Neural crest cell (in vitro differentiated cells): ENCODE measurements around the gene RTL1. TPM values are rescaled to one million over a fixed set of nuclear protein-coding genes. Genes with fewer than 3 reads are reported as not detected.

Experiments
- DNase-seq: peaks from one replicate; pipeline ENCODE4 v3.0.0; 2021; ENCODE audit warnings: low read depth, mixed read lengths, low spot score
- H3K27ac Mint-ChIP-seq: one replicate; pipeline ENCODE4 v1.8.0; 2021; ENCODE audit warnings: mild to moderate bottlenecking, mixed read lengths; ENCODE audit not compliant: unreplicated experiment
- H3K27me3 Mint-ChIP-seq: 2 replicates; pipeline ENCODE4 v1.8.0; 2021; ENCODE audit warnings: low read depth, mild to moderate bottlenecking, mixed read lengths
- H3K36me3 Mint-ChIP-seq: 2 replicates; pipeline ENCODE4 v1.8.0; 2021; ENCODE audit warnings: low read depth, mild to moderate bottlenecking, mixed read lengths
- H3K4me1 Mint-ChIP-seq: 2 replicates; pipeline ENCODE4 v1.8.0; 2021; ENCODE audit warnings: mixed read lengths
- H3K4me3 Mint-ChIP-seq: one replicate; pipeline ENCODE4 v1.8.0; 2021; ENCODE audit warnings: mild to moderate bottlenecking, mixed read lengths
- H3K9me3 Mint-ChIP-seq: 2 replicates; pipeline ENCODE4 v1.8.0; 2021; ENCODE audit warnings: mixed read lengths
- total RNA-seq: library from RNA; stranded (reverse); gene quantifications from 2 replicates; pipeline ENCODE4 v1.2.1, GENCODE V29; 2021
- TF ChIP-seq, protein P1 (sequence below): fragments of 200-600 bp; sonication (generic); conservative IDR thresholded peaks from 2 replicates; pipeline ENCODE4 v1.5.0; 2021; ENCODE audit warnings: antibody characterized with exemption, mild to moderate bottlenecking

Gene RTL1
- total RNA-seq, 1 donor from 2014 or later: 0.09 TPM

- H3K4me3 Mint-ChIP-seq: no peak overlapping the region
Measured at GRCh38 chr14:100851946-100852620, 51.4 kb downstream of the RTL1 start.

GRCh38 chr14:100851586-100851916, 52.0 kb downstream of the RTL1 start:
- no peaks in the 10 kb centered on the region for H3K9me3 Mint-ChIP-seq
- no peak overlapping the region for H3K4me3 Mint-ChIP-seq
- peaks cover 16% of the 10 kb centered on the region for H3K4me1 Mint-ChIP-seq
- H3K27ac Mint-ChIP-seq: no peak overlapping the region
- H3K27me3 Mint-ChIP-seq: no peaks in the 10 kb centered on the region
- no peaks in the 10 kb centered on the region for H3K36me3 Mint-ChIP-seq
- no peak for DNase-seq
- TF ChIP-seq, protein P1, sequence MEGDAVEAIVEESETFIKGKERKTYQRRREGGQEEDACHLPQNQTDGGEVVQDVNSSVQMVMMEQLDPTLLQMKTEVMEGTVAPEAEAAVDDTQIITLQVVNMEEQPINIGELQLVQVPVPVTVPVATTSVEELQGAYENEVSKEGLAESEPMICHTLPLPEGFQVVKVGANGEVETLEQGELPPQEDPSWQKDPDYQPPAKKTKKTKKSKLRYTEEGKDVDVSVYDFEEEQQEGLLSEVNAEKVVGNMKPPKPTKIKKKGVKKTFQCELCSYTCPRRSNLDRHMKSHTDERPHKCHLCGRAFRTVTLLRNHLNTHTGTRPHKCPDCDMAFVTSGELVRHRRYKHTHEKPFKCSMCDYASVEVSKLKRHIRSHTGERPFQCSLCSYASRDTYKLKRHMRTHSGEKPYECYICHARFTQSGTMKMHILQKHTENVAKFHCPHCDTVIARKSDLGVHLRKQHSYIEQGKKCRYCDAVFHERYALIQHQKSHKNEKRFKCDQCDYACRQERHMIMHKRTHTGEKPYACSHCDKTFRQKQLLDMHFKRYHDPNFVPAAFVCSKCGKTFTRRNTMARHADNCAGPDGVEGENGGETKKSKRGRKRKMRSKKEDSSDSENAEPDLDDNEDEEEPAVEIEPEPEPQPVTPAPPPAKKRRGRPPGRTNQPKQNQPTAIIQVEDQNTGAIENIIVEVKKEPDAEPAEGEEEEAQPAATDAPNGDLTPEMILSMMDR: no peak

More at GRCh38 chr14:100851946-100852620, 51.4 kb downstream of the RTL1 start:
- Mint-ChIP-seq H3K9me3 (no peaks in the 10 kb centered on the region), H3K27me3 (no peaks in the 10 kb centered on the region), H3K36me3 (no peaks in the 10 kb centered on the region), H3K4me1 (peaks cover 19% of the 10 kb centered on the region), H3K27ac (no peak overlapping the region)
- no peak for DNase-seq
- TF ChIP-seq, protein P1: no peak

- Mint-ChIP-seq H3K4me3 (no peak overlapping the region), H3K4me1 (peaks cover 12% of the 10 kb centered on the region), H3K27ac (no peak overlapping the region)
Measured at GRCh38 chr14:100850841-100851585, 52.5 kb downstream of the RTL1 start.

GRCh38 chr14:100849115-100849781, 54.3 kb downstream of the RTL1 start:
- TF ChIP-seq, protein P1: no peak
- Mint-ChIP-seq H3K27me3 (no peaks in the 10 kb centered on the region), H3K4me1 (peaks cover 8% of the 10 kb centered on the region), H3K4me3 (no peak overlapping the region), H3K9me3 (no peaks in the 10 kb centered on the region), H3K36me3 (no peaks in the 10 kb centered on the region), H3K27ac (no peak overlapping the region)
- DNase-seq: no peak

More at GRCh38 chr14:100850841-100851585, 52.5 kb downstream of the RTL1 start:
- DNase-seq: peak; percentile 32
- Mint-ChIP-seq H3K9me3 (no peaks in the 10 kb centered on the region), H3K36me3 (no peaks in the 10 kb centered on the region), H3K27me3 (no peaks in the 10 kb centered on the region)
- TF ChIP-seq, protein P1: peak; percentile 62

GRCh38 chr14:100846309-100846859, 57.1 kb downstream of the RTL1 start:
- TF ChIP-seq, protein P1: no peak
- Mint-ChIP-seq H3K27ac (no peak overlapping the region), H3K9me3 (no peaks in the 10 kb centered on the region), H3K27me3 (no peaks in the 10 kb centered on the region), H3K4me3 (no peak overlapping the region), H3K36me3 (no peaks in the 10 kb centered on the region), H3K4me1 (peaks cover 22% of the 10 kb centered on the region)
- DNase-seq: no peak
